ENCODE data around the gene NANOS2. TPM values are rescaled to one million over a fixed set of nuclear protein-coding genes. Genes with fewer than 3 reads are reported as not detected.
A peak's percentile ranks its signal among the peaks of the same experiment; 100 is the strongest.
"Not testable (repeated sequence)": the region's sequence is repeated elsewhere in the genome, so short reads cannot be mapped to it uniquely, and the experiment has no call there.

Gene NANOS2
- total RNA-seq, 2 experiments from 2014 or later: not detected

- H3K27me3 Mint-ChIP-seq (ENCODE audit: low read depth): peaks cover 28% of the 10 kb centered on the region
- peaks cover 29% of the 10 kb centered on the region for H3K4me1 Mint-ChIP-seq (ENCODE audit: low read depth)
- H3K9me3 Mint-ChIP-seq: no peaks in the 10 kb centered on the region
- peak; percentile 49 for DNase-seq
- H3K4me3 Mint-ChIP-seq: no peak overlapping the region
- intact Hi-C loops (cut with micrococcal nuclease): no loop called here
- H3K36me3 Mint-ChIP-seq (ENCODE audit: low read depth): peaks cover 2% of the 10 kb centered on the region
- H3K27ac Mint-ChIP-seq: no peak overlapping the region
- CTCF ChIA-PET: interaction anchor here (0.8 kb wide), 1 partner anchor 14 kb away, joined by 3 read pairs; the partner anchor contains the start of gene FOXA3
Measured at GRCh38 chr19:45878043-45878794, 36.4 kb downstream of the NANOS2 start.

DNA sequence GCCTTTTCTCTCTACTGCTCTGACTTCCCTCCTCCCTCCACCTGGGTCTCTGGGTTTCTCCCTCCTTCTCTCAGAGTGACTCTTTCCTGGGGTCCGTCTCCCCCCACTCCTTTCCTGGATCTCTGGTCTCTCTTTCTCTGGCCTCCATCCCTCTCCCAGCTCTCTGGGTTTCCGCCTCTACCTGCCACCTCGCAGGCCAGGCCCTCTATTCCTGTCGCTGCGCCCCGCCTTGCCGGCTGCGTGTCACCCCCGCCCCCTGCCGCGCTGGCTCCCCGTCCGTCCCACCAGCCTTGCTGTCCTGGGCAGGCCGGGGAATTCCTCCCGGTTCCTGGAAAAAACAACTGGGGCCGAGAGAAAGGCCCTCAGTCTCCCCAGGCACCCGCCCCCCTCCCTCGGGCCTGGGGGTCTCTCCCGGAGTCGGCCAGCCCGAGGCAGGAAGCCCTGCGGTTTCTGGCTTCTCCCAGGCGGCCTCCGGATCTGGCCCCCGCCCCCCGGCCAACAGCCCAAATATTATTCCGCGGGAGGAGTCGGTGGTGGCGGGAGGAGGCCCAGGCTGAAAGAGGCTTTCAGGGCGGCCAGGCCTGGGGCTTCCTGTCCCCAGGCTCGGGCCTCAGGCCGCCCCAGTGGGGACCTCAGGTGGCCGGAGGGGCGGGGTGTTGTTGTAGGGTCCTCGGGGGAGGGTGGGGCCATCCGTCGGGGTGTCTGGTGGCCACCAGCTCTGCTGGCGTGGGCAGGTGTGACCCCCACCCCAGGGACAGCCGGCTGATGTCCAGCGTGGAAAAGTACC, 38.0 kb downstream of the NANOS2 start:
- intact Hi-C loops (cut with micrococcal nuclease): loop anchor here (1.0 kb wide), 1 partner anchor 13 kb away; the partner anchor contains the start of gene SYMPK
- Mint-ChIP-seq H3K4me3 (peak overlapping the region; percentile 0), H3K4me1 (ENCODE audit: low read depth) (peaks cover 19% of the 10 kb centered on the region), H3K27me3 (ENCODE audit: low read depth) (peaks cover 28% of the 10 kb centered on the region), H3K36me3 (ENCODE audit: low read depth) (no peaks in the 10 kb centered on the region), H3K27ac (peak overlapping the region; percentile 28), H3K9me3 (no peaks in the 10 kb centered on the region)
- CTCF ChIA-PET: interaction anchor here (0.7 kb wide), 1 partner anchor 165 kb away, joined by 3 read pairs; no protein-coding TSS in a partner anchor
- DNase-seq: peak; percentile 80

DNA sequence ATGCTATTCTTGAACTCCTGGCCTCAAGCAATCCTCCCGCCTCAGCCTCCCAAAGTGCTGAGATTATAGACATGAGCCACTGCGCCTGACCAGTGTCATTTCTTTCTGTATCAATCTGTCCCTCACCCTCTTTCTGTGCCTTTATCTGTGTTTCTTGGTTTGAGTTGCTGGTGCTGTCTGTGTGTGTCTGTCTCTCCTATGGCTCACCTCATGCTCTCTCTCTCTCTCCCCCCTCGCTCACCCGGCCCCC, 38.5 kb downstream of the NANOS2 start:
- intact Hi-C loops (cut with micrococcal nuclease): loop anchor here (1.0 kb wide), 1 partner anchor 13 kb away; the partner anchor contains the start of gene SYMPK
- peaks cover 28% of the 10 kb centered on the region for H3K27me3 Mint-ChIP-seq (ENCODE audit: low read depth)
- peaks cover 14% of the 10 kb centered on the region for H3K4me1 Mint-ChIP-seq (ENCODE audit: low read depth)
- CTCF ChIA-PET: interaction anchor here (0.7 kb wide), 1 partner anchor 166 kb away, joined by 3 read pairs; no protein-coding TSS in a partner anchor
- peak overlapping the region; percentile 0 for H3K4me3 Mint-ChIP-seq
- H3K9me3 Mint-ChIP-seq: no peaks in the 10 kb centered on the region
- DNase-seq: no peak
- no peaks in the 10 kb centered on the region for H3K36me3 Mint-ChIP-seq (ENCODE audit: low read depth)
- no peak overlapping the region for H3K27ac Mint-ChIP-seq

DNA sequence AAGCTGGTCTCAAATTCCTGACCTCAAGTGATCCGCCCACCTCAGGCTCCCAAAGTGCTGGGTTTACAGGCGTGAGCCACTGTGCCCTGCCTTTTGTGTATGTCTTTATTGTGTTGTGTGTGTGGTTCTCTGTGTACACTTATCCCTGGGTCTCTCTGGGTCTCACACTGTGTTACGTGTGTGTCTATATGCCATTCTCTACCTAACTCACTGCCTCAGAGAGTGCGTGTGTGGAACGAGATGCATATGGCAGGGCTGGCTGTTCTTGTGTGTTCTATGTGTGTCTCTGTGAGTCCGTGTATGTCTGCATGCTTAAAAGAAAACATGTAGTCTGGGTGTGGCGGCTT, 40.0 kb downstream of the NANOS2 start:
- Mint-ChIP-seq H3K27ac (no peak overlapping the region), H3K4me3 (no peak overlapping the region), H3K27me3 (ENCODE audit: low read depth) (peaks cover 26% of the 10 kb centered on the region), H3K4me1 (ENCODE audit: low read depth) (peaks cover 13% of the 10 kb centered on the region), H3K36me3 (ENCODE audit: low read depth) (no peaks in the 10 kb centered on the region), H3K9me3 (no peaks in the 10 kb centered on the region)
- intact Hi-C loops (cut with micrococcal nuclease): no loop called here
- CTCF ChIA-PET: interaction anchor here (1.7 kb wide), 1 partner anchor 9 kb away, joined by 5 read pairs; no protein-coding TSS in a partner anchor
- no peak for DNase-seq

DNA sequence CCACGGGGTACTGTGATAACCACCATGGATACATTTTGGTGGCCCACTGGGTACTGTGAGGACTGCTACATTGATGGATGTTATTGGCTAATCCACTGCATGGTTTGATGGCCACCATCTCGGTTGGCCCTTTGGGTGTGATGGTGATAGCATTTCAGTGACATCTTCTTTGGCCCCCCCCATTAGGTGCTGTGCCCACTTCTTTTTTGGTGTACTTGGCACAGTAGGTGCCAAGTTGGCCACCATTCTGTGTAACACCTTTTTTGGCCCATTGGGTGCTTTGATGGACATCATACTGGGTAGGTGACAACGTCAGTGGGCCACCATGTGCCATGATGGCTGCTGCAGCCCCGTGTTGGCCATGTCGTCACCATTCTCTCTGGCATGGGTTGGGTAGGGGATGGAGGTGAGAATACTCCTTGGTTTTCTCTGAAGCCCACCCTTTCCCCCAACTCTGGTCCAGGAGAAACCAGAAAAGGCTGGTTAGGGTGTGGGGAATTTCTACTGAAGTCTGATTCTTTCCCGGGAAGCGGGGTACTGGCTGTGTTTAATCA, 41.3 kb downstream of the NANOS2 start:
- CTCF ChIA-PET: interaction anchor here (1.0 to 1.7 kb wide), 2 partner anchors 9 to 10 kb away, joined by 4 to 5 read pairs; partner anchors contain the start of gene FOXA3
- Mint-ChIP-seq H3K4me1 (ENCODE audit: low read depth) (peaks cover 13% of the 10 kb centered on the region), H3K27me3 (ENCODE audit: low read depth) (peaks cover 21% of the 10 kb centered on the region), H3K4me3 (no peak overlapping the region), H3K36me3 (ENCODE audit: low read depth) (no peaks in the 10 kb centered on the region), H3K27ac (no peak overlapping the region), H3K9me3 (no peaks in the 10 kb centered on the region)
- intact Hi-C loops (cut with micrococcal nuclease): no loop called here
- no peak for DNase-seq

DNA sequence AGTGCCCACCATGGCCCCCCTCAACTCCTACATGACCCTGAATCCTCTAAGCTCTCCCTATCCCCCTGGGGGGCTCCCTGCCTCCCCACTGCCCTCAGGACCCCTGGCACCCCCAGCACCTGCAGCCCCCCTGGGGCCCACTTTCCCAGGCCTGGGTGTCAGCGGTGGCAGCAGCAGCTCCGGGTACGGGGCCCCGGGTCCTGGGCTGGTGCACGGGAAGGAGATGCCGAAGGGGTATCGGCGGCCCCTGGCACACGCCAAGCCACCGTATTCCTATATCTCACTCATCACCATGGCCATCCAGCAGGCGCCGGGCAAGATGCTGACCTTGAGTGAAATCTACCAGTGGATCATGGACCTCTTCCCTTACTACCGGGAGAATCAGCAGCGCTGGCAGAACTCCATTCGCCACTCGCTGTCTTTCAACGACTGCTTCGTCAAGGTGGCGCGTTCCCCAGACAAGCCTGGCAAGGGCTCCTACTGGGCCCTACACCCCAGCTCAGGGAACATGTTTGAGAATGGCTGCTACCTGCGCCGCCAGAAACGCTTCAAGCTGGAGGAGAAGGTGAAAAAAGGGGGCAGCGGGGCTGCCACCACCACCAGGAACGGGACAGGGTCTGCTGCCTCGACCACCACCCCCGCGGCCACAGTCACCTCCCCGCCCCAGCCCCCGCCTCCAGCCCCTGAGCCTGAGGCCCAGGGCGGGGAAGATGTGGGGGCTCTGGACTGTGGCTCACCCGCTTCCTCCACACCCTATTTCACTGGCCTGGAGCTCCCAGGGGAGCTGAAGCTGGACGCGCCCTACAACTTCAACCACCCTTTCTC, 42.3 kb downstream of the NANOS2 start:
- Mint-ChIP-seq H3K27ac (no peak overlapping the region), H3K4me1 (ENCODE audit: low read depth) (peaks cover 9% of the 10 kb centered on the region), H3K4me3 (no peak overlapping the region), H3K27me3 (ENCODE audit: low read depth) (peaks cover 18% of the 10 kb centered on the region), H3K9me3 (no peaks in the 10 kb centered on the region), H3K36me3 (ENCODE audit: low read depth) (no peaks in the 10 kb centered on the region)
- no peak for DNase-seq
- intact Hi-C loops (cut with micrococcal nuclease): no loop called here
- CTCF ChIA-PET: interaction anchor here (1.0 kb wide), 1 partner anchor 8 kb away, joined by 4 read pairs; the partner anchor contains the start of gene FOXA3

DNA sequence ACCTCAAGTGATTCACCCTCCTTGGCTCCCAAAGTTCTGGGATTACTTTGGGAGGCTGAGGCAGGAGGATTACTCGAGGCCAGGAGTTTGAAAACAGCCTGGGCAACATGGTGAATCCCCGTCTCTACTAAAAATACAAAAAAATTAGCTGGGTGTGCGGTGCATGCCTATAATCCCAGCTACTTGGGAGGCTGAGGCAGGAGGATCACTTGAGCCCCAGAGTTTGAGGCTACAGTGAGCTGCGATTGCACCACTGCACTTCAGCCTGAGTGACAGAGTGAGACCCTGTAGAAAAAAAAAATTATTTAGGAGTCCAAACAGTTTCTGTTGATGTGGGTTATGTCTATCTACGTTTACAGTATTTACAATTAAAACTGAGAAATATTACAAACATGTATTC, 43.8 kb downstream of the NANOS2 start:
- Mint-ChIP-seq H3K9me3 (no peaks in the 10 kb centered on the region), H3K4me1 (ENCODE audit: low read depth) (no peaks in the 10 kb centered on the region), H3K36me3 (ENCODE audit: low read depth) (no peaks in the 10 kb centered on the region), H3K4me3 (no peak overlapping the region), H3K27ac (no peak overlapping the region), H3K27me3 (ENCODE audit: low read depth) (peaks cover 10% of the 10 kb centered on the region)
- DNase-seq: no peak
- CTCF ChIA-PET: interaction anchor here (0.7 to 0.9 kb wide), 2 partner anchors 10 to 157 kb away, joined by 3 to 4 read pairs; no protein-coding TSS in a partner anchor
- intact Hi-C loops (cut with micrococcal nuclease): no loop called here

GRCh38 chr19:45867241-45867640, 47.3 kb downstream of the NANOS2 start:
- H3K27ac Mint-ChIP-seq; H3K4me3 Mint-ChIP-seq; DNase-seq; H3K9me3 Mint-ChIP-seq; H3K36me3 Mint-ChIP-seq (ENCODE audit: low read depth): not testable (repeated sequence)
- CTCF ChIA-PET: interaction anchor here (1.0 kb wide), 1 partner anchor 15 kb away, joined by 3 read pairs; no protein-coding TSS in a partner anchor
- Mint-ChIP-seq H3K4me1 (ENCODE audit: low read depth) (peaks cover 10% of the 10 kb centered on the region), H3K27me3 (ENCODE audit: low read depth) (peaks cover 23% of the 10 kb centered on the region)
- intact Hi-C loops (cut with micrococcal nuclease): loop anchor here (10.0 kb wide), 1 partner anchor 282 kb away; the partner anchor contains the start of gene OPA3

GRCh38 chr19:45866400-45867176, 48.0 kb downstream of the NANOS2 start:
- intact Hi-C loops (cut with micrococcal nuclease): loop anchor here (10.0 kb wide), 1 partner anchor 282 kb away; the partner anchor contains the start of gene OPA3
- Mint-ChIP-seq H3K27ac (no peak overlapping the region), H3K36me3 (ENCODE audit: low read depth) (peaks cover 3% of the 10 kb centered on the region), H3K4me3 (no peak overlapping the region), H3K4me1 (ENCODE audit: low read depth) (peaks cover 17% of the 10 kb centered on the region), H3K27me3 (ENCODE audit: low read depth) (peaks cover 23% of the 10 kb centered on the region), H3K9me3 (no peaks in the 10 kb centered on the region)
- CTCF ChIA-PET: interaction anchor here (1.0 kb wide), 1 partner anchor 16 kb away, joined by 3 read pairs; no protein-coding TSS in a partner anchor
- DNase-seq: no peak

- Mint-ChIP-seq H3K27ac (no peak overlapping the region), H3K4me3 (no peak overlapping the region), H3K36me3 (ENCODE audit: low read depth) (peaks cover 3% of the 10 kb centered on the region), H3K9me3 (no peaks in the 10 kb centered on the region), H3K27me3 (ENCODE audit: low read depth) (peaks cover 23% of the 10 kb centered on the region), H3K4me1 (ENCODE audit: low read depth) (peaks cover 20% of the 10 kb centered on the region)
- no peak for DNase-seq
- intact Hi-C loops (cut with micrococcal nuclease): loop anchor here (10.0 kb wide), 1 partner anchor 281 kb away; the partner anchor contains the start of gene OPA3
- CTCF ChIA-PET: interaction anchor here (1.9 to 2.7 kb wide), 2 partner anchors 18 to 37 kb away, joined by 5 to 84 read pairs; partner anchors contain the start of genes IRF2BP1 and MYPOP
Measured at GRCh38 chr19:45865269-45865948, 49.2 kb downstream of the NANOS2 start.
